HFFc6 (cell line): ENCODE measurements around the gene RPUSD1. TPM values are rescaled to one million over a fixed set of nuclear protein-coding genes. Genes with fewer than 3 reads are reported as not detected.

Experiments used
- DNase-seq: peaks from one replicate; pipeline ENCODE4 v3.0.0-alpha.2; 2018
- H3K27ac Mint-ChIP-seq: 2 replicates; pipeline ENCODE4 v1.8.0; 2020; ENCODE audit warnings: mild to moderate bottlenecking, mixed read lengths
- H3K27me3 Mint-ChIP-seq: 2 replicates; pipeline ENCODE4 v1.8.0; 2021; ENCODE audit warnings: mild to moderate bottlenecking, moderate library complexity, mixed read lengths; ENCODE audit not compliant: insufficient read depth
- H3K36me3 Mint-ChIP-seq: 2 replicates; pipeline ENCODE4 v1.8.0; 2021; ENCODE audit warnings: low read depth, mixed read lengths
- H3K4me1 Mint-ChIP-seq: 2 replicates; pipeline ENCODE4 v1.8.0; 2020; ENCODE audit warnings: low read depth, mixed read lengths
- H3K4me3 Mint-ChIP-seq: 2 replicates; pipeline ENCODE4 v1.8.0; 2020; ENCODE audit warnings: mild to moderate bottlenecking, moderate library complexity, mixed read lengths
- H3K9me3 Mint-ChIP-seq: 2 replicates; pipeline ENCODE4 v1.8.0; 2020; ENCODE audit warnings: mild to moderate bottlenecking, mixed read lengths
- total RNA-seq, 6 experiments: library from RNA; stranded (reverse); fragmentation: NEBNext Ultra II Directional; extraction: Animal tissue kit (Norgen Biotek cat#: 25700); gene quantifications; 2 replicates in 1 of 6; 3 replicates in 5 of 6; pipeline ENCODE4 v1.2.3, GENCODE V29; 2021
- TF ChIP-seq, protein P1 (sequence below): fragments of 200-600 bp; sonication (generic); IDR thresholded peaks from 2 replicates; pipeline ENCODE4 v1.5.0; 2021; ENCODE audit warnings: antibody characterized with exemption, mild to moderate bottlenecking

RPUSD1 gene
- total RNA-seq, 6 experiments from 2014 or later = 23.8 to 32.8 (median 25.8) TPM

GRCh38 chr16:818132-818531, 30.0 kb upstream of the RPUSD1 start:
- TF ChIP-seq, protein P1, sequence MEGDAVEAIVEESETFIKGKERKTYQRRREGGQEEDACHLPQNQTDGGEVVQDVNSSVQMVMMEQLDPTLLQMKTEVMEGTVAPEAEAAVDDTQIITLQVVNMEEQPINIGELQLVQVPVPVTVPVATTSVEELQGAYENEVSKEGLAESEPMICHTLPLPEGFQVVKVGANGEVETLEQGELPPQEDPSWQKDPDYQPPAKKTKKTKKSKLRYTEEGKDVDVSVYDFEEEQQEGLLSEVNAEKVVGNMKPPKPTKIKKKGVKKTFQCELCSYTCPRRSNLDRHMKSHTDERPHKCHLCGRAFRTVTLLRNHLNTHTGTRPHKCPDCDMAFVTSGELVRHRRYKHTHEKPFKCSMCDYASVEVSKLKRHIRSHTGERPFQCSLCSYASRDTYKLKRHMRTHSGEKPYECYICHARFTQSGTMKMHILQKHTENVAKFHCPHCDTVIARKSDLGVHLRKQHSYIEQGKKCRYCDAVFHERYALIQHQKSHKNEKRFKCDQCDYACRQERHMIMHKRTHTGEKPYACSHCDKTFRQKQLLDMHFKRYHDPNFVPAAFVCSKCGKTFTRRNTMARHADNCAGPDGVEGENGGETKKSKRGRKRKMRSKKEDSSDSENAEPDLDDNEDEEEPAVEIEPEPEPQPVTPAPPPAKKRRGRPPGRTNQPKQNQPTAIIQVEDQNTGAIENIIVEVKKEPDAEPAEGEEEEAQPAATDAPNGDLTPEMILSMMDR = no peak
- Mint-ChIP-seq H3K27me3 (peaks cover 4% of the 10 kb centered on the region; the same call in 1 of the 2 replicates), H3K9me3 (no peaks in the 10 kb centered on the region), H3K27ac (no peak overlapping the region), H3K4me1 (peaks cover 22% of the 10 kb centered on the region), H3K4me3 (no peak overlapping the region), H3K36me3 (no peaks in the 10 kb centered on the region)
- no peak for DNase-seq

DNA sequence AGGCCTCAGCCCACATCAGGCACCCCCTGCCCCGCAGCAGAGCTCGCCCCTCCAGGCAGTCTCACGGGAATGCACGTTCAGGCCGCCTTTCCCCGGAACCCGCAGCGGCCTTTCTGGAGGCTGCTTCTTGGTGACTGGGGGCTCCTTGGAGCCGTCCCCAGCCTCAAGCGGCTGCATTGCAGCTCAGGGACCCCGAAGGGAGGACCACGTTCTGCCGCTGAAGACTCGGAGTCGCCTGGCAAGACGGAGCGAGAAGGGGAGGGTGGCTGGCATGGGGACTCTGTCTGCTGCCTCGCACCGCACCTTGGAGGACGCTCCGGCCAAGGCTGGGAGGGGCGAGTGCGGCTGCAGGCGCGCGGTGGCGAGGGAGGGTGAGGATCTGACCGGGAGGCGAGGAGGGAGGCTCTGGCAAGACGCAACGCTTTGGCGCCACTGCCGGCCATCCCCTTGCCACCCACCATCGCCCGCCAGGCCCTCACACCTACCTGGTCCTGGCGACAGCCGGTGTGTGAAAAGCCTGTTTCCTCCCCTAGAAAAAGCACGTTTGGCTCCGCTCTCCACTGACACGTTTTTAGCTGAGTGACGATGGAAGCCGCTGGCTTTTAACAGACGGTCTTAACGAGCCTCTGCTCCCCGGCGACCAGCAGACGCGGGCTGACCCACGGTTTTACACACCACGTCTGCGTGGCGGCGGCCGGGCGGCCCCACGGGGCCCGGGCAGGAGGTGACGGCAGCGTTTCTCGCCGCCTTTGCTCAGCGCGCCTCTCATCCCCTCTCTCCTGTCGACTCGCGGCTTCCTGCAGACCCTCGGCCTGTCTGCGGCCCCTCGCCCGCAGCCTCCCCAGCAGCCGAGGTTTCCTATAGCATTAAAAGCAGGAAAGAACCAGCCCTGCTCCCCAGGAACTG, 29.1 kb upstream of the RPUSD1 start:
- DNase-seq = no peak

GRCh38 chr16:815861-816260, 27.7 kb upstream of the RPUSD1 start:
- Mint-ChIP-seq H3K4me1 (peaks cover 22% of the 10 kb centered on the region), H3K36me3 (no peaks in the 10 kb centered on the region), H3K27ac (no peak overlapping the region), H3K9me3 (no peaks in the 10 kb centered on the region), H3K4me3 (no peak overlapping the region), H3K27me3 (peaks cover 2% of the 10 kb centered on the region; the same call in 1 of the 2 replicates)
- TF ChIP-seq, protein P1 = no peak
- DNase-seq = no peak

More for the DNA sequence above, 29.1 kb upstream of the RPUSD1 start:
- Mint-ChIP-seq H3K36me3 (no peaks in the 10 kb centered on the region), H3K9me3 (no peaks in the 10 kb centered on the region), H3K27ac (no peak overlapping the region), H3K4me1 (peaks cover 22% of the 10 kb centered on the region), H3K4me3 (no peak overlapping the region), H3K27me3 (peaks cover 3% of the 10 kb centered on the region; the same call in 1 of the 2 replicates)
- TF ChIP-seq, protein P1 = no peak

GRCh38 chr16:814974-815373, 26.8 kb upstream of the RPUSD1 start:
- H3K27me3 Mint-ChIP-seq = peaks cover 2% of the 10 kb centered on the region; the same call in 1 of the 2 replicates
- H3K27ac Mint-ChIP-seq = peak overlapping the region; percentile 77
- H3K4me1 Mint-ChIP-seq = peaks cover 22% of the 10 kb centered on the region
- H3K4me3 Mint-ChIP-seq = peak overlapping the region; percentile 49
- no peaks in the 10 kb centered on the region for H3K36me3 Mint-ChIP-seq
- TF ChIP-seq, protein P1 = no peak
- H3K9me3 Mint-ChIP-seq = no peaks in the 10 kb centered on the region
- peak; percentile 84 for DNase-seq

- TF ChIP-seq, protein P1 = peak; percentile 43
- Mint-ChIP-seq H3K27me3 (peaks cover 1% of the 10 kb centered on the region; the same call in 1 of the 2 replicates), H3K4me3 (peak overlapping the region; percentile 74), H3K36me3 (no peaks in the 10 kb centered on the region), H3K4me1 (peaks cover 22% of the 10 kb centered on the region), H3K27ac (peak overlapping the region; percentile 60; the same call in 1 of the 2 replicates), H3K9me3 (no peaks in the 10 kb centered on the region)
- peak; percentile 2 for DNase-seq
Measured at GRCh38 chr16:813916-814412, 25.8 kb upstream of the RPUSD1 start.
